K562 (cell line): ENCODE data around the gene IFIT2.

Experiments
- CTCF ChIP-seq, 3 experiments: IDR thresholded peaks in 2 of 3; conservative IDR thresholded peaks in 1 of 3; 2 replicates each; pipeline ENCODE4 v1.5.1; 2011 to 2012; ENCODE audit warnings: low read length in 3 of 3, mild to moderate bottlenecking in 3 of 3, control low read depth in 2 of 3, improper control_type of control experiment in 1 of 3, inconsistent platforms in 1 of 3, low read depth in 1 of 3, mixed read lengths in 1 of 3, moderate library complexity in 1 of 3; ENCODE audit not compliant: insufficient read depth in 2 of 3
- HDAC2 ChIP-seq: fragments of 450-650 bp; IDR thresholded peaks from 2 replicates; pipeline ENCODE4 v1.6.1; 2016; ENCODE audit warnings: mild to moderate bottlenecking
- MYC ChIP-seq, 2 experiments: fragments of 250-450 bp in 1 of 2; sonication (Bioruptor Pico) in 1 of 2; IDR thresholded peaks; 2 replicates each; pipeline versions ENCODE4 v1.5.1 to v1.6.1; 2012 to 2021; ENCODE audit warnings: low read depth in 2 of 2, borderline replicate concordance in 1 of 2, improper control_type of control experiment in 1 of 2, low read length in 1 of 2, mild to moderate bottlenecking in 1 of 2, moderate library complexity in 1 of 2
- POLR2A ChIP-seq: fragments of 450-650 bp; conservative IDR thresholded peaks from 2 replicates; pipeline ENCODE4 v1.6.1; 2016
- TCF7L2 ChIP-seq: fragments of 150-350 bp; IDR thresholded peaks from 2 replicates; pipeline ENCODE4 v1.6.1; 2016; ENCODE audit warnings: low read depth, mild to moderate bottlenecking, low read length, moderate library complexity
- USF2 ChIP-seq: sonication (generic); formaldehyde crosslinking; IDR thresholded peaks from 2 replicates; pipeline ENCODE4 v1.5.0; 2020; ENCODE audit warnings: missing genetic modification reagents
- YBX1 ChIP-seq: fragments of 450-650 bp; IDR thresholded peaks from 2 replicates; pipeline ENCODE4 v1.7.1; 2016; ENCODE audit warnings: mild to moderate bottlenecking

- no peak for TF ChIP-seq MYC (IDR thresholded peaks at IDR 0.05; ENCODE audit: low read depth, low read length)
- TF ChIP-seq MYC (CRISPR knock-in tag; IDR thresholded peaks at IDR 0.05; ENCODE audit: borderline replicate concordance, low read depth): no peak
- no peak for TF ChIP-seq POLR2A
- TF ChIP-seq USF2 (CRISPR knock-in tag): no peak
- TF ChIP-seq HDAC2: no peak
- no peak for TF ChIP-seq YBX1
- TF ChIP-seq CTCF (IDR thresholded peaks at IDR 0.05 in 2 of 3, conservative IDR thresholded peaks at IDR 0.05 in 1 of 3; ENCODE audit: insufficient read depth in 2 of 3, low read depth in 1 of 3, low read length in 3 of 3): no peak
- TF ChIP-seq TCF7L2: no peak
These were observed 11.1 kb downstream of the IFIT2 start for GRCh38 chr10:89312973-89313372.
